Temporal lobe (tissue), 1 donor: ENCODE measurements around the gene FCGBP. TPM values are rescaled to one million over a fixed set of nuclear protein-coding genes. Genes with fewer than 3 reads are reported as not detected.

Source experiments
- total RNA-seq: library from RNA; depleted of rRNA; stranded (reverse); fragments of >200 nt; gene quantifications from one replicate; pipeline ENCODE4 v1.2.3, GENCODE V29; 2014

FCGBP gene
- total RNA-seq, 1 donor from 2014 or later, result 2.5 TPM

Other genes starting within 250 kb of the FCGBP start
- gene LGALS14, start 230.2 kb downstream of the FCGBP start, total RNA-seq, result not detected
- gene CLC, start 196.6 kb downstream of the FCGBP start, total RNA-seq, result not detected
- not detected for gene LEUTX, start 155.8 kb downstream of the FCGBP start, total RNA-seq
- gene DYRK1B, start 100.5 kb downstream of the FCGBP start, total RNA-seq, result 11.3 TPM
- gene FBL, start 88.3 kb downstream of the FCGBP start, total RNA-seq, result 157 TPM
- 52.6 TPM for gene PSMC4, start 36.5 kb upstream of the FCGBP start, total RNA-seq
- 14.0 TPM for gene ZNF546, start 62.4 kb upstream of the FCGBP start, total RNA-seq
- 34.9 TPM for gene ZNF780B, start 121.6 kb upstream of the FCGBP start, total RNA-seq
- 29.5 TPM for gene ZNF780A, start 156.3 kb upstream of the FCGBP start, total RNA-seq